Neuronal stem cell (in vitro differentiated cells): Measurements from ENCODE around the gene LRRC27.

Source experiments
- DNase-seq: peaks from one replicate; pipeline ENCODE4 v3.0.0-alpha.2; 2013; ENCODE audit warnings: low spot score
- H2AFZ ChIP-seq: one replicate; pipeline ENCODE4 v1.6.1; 2013; ENCODE audit warnings: mild to moderate bottlenecking, low read length, inconsistent platforms
- H2AK5ac ChIP-seq: 2 replicates; pipeline ENCODE4 v1.6.1; 2013; ENCODE audit warnings: low read depth, mild to moderate bottlenecking, inconsistent platforms, low read length, moderate library complexity, mixed read lengths
- H2BK120ac ChIP-seq: 2 replicates; pipeline ENCODE4 v1.6.1; 2013; ENCODE audit warnings: low read depth, mild to moderate bottlenecking, inconsistent platforms, low read length, moderate library complexity, mixed read lengths
- H2BK12ac ChIP-seq: one replicate; pipeline ENCODE4 v1.6.1; 2013; ENCODE audit warnings: low read length, inconsistent platforms
- H2BK15ac ChIP-seq: 2 replicates; pipeline ENCODE4 v1.6.1; 2013; ENCODE audit warnings: mild to moderate bottlenecking, low read length, inconsistent platforms, mixed read lengths
- H2BK5ac ChIP-seq: one replicate; pipeline ENCODE4 v1.6.1; 2013; ENCODE audit warnings: inconsistent platforms, mild to moderate bottlenecking, low read length, moderate library complexity
- H3K14ac ChIP-seq: one replicate; pipeline ENCODE4 v1.6.1; 2013; ENCODE audit warnings: low read length, inconsistent platforms
- H3K18ac ChIP-seq: 2 replicates; pipeline ENCODE4 v1.6.1; 2013; ENCODE audit warnings: low read length, inconsistent platforms
- H3K23ac ChIP-seq: 2 replicates; pipeline ENCODE4 v1.6.1; 2013; ENCODE audit warnings: low read depth, mild to moderate bottlenecking, mixed read lengths, low read length, inconsistent platforms; ENCODE audit not compliant: poor library complexity
- H3K27ac ChIP-seq: replicated peaks from 3 replicates; pipeline ENCODE4 v1.5.1; 2013; ENCODE audit warnings: low read length, inconsistent platforms
- H3K27me3 ChIP-seq, 3 experiments: 2 replicates each; pipeline ENCODE4 v1.6.1; 2013; ENCODE audit warnings: low read length in 3 of 3, mild to moderate bottlenecking in 2 of 3, inconsistent platforms in 1 of 3, low read depth in 1 of 3, mixed read lengths in 1 of 3, moderate library complexity in 1 of 3; ENCODE audit not compliant: control insufficient read depth in 3 of 3, insufficient read depth in 3 of 3
- H3K36me3 ChIP-seq, 2 donors: replicated peaks in 1 of 2; 2 replicates each; pipeline ENCODE4 v1.6.1; 2013; ENCODE audit warnings: low read length in 2 of 2; ENCODE audit not compliant: control insufficient read depth in 2 of 2, insufficient read depth in 2 of 2
- H3K4ac ChIP-seq: 2 replicates; pipeline ENCODE4 v1.6.1; 2013; ENCODE audit warnings: inconsistent platforms, mild to moderate bottlenecking, low read length, moderate library complexity
- H3K4me1 ChIP-seq, 2 donors: 1 replicate in 1 of 2; 2 replicates in 1 of 2; pipeline ENCODE4 v1.6.1; 2013; ENCODE audit warnings: low read length in 2 of 2, low read depth in 1 of 2; ENCODE audit not compliant: control insufficient read depth in 2 of 2, insufficient read depth in 1 of 2
- H3K4me2 ChIP-seq: one replicate; pipeline ENCODE4 v1.6.1; 2013; ENCODE audit warnings: mild to moderate bottlenecking, low read length, inconsistent platforms; ENCODE audit not compliant: insufficient read depth, poor library complexity, severe bottlenecking
- H3K4me3 ChIP-seq, 2 donors: 2 replicates each; pipeline ENCODE4 v1.5.1; 2013; ENCODE audit warnings: low read length in 2 of 2, mild to moderate bottlenecking in 2 of 2, inconsistent platforms in 1 of 2, moderate library complexity in 1 of 2
- H3K79me1 ChIP-seq: one replicate; pipeline ENCODE4 v1.6.1; 2013; ENCODE audit warnings: low read depth, mild to moderate bottlenecking, inconsistent platforms, low read length, moderate library complexity
- H3K9ac ChIP-seq: one replicate; pipeline ENCODE4 v1.6.1; 2013; ENCODE audit warnings: mild to moderate bottlenecking, low read depth, low read length, inconsistent platforms; ENCODE audit not compliant: poor library complexity
- H3K9me3 ChIP-seq, 2 donors: replicated peaks in 1 of 2; 2 replicates each; pipeline versions ENCODE3 to v1.6.1; 2013; ENCODE audit warnings: low read length in 2 of 2, mild to moderate bottlenecking in 2 of 2, inconsistent platforms in 1 of 2, low read depth in 1 of 2, mixed read lengths in 1 of 2, moderate library complexity in 1 of 2; ENCODE audit not compliant: control insufficient read depth in 2 of 2, insufficient read depth in 1 of 2
- H4K8ac ChIP-seq: one replicate; pipeline ENCODE4 v1.6.1; 2013; ENCODE audit warnings: low read depth, mild to moderate bottlenecking, inconsistent platforms, low read length, moderate library complexity
- H4K91ac ChIP-seq: one replicate; pipeline ENCODE4 v1.6.1; 2013; ENCODE audit warnings: low read length, low read depth, mild to moderate bottlenecking, inconsistent platforms; ENCODE audit not compliant: poor library complexity
- WGBS, 2 donors: extraction: QIAGEN DNeasy Blood & Tissue Kit; methylation state at CpG; one replicate each; pipeline ENCODE4 v1.1.7; 2013; ENCODE audit warnings: missing lambda C conversion rate in 2 of 2, mixed read lengths in 1 of 2; ENCODE audit not compliant: insufficient read length in 2 of 2, insufficient replicate concordance in 1 of 2; ENCODE audit errors: extremely low coverage in 2 of 2; 5-methylcytosine and 5-hydroxymethylcytosine counted together

The LRRC27 gene

GRCh38 chr10:132364594-132364970 is 32.6 kb downstream of the LRRC27 start:
- H3K79me1 ChIP-seq: no peaks in the 10 kb centered on the region
- H3K18ac ChIP-seq: no peak overlapping the region
- peak overlapping the region in 1 of 2 donors; percentile 1 for H3K4me3 ChIP-seq
- no peak overlapping the region for H3K4ac ChIP-seq
- H3K27me3 ChIP-seq: no peaks in the 10 kb centered on the region
- H2BK5ac ChIP-seq: no peak overlapping the region
- H4K91ac ChIP-seq: no peak overlapping the region
- no peak overlapping the region for H2AK5ac ChIP-seq
- no peak for DNase-seq
- peaks cover 8 to 36% of the 10 kb centered on the region in 2 donors for H3K36me3 ChIP-seq
- H2BK12ac ChIP-seq: no peak overlapping the region
- H3K14ac ChIP-seq: no peak overlapping the region
- H3K9ac ChIP-seq: no peak overlapping the region
- WGBS, 2 donors: 100% methylated on average over 2 to 5 of the region's 14 CpGs
- H2BK15ac ChIP-seq: no peak overlapping the region
- no peak overlapping the region for H2AFZ ChIP-seq
- H3K27ac ChIP-seq: no peak overlapping the region
- H3K23ac ChIP-seq: peak overlapping the region; percentile 1
- H2BK120ac ChIP-seq: no peak overlapping the region
- H3K4me2 ChIP-seq: no peak overlapping the region
- H3K4me1 ChIP-seq: no peaks in the 10 kb centered on the region
- peak overlapping the region; percentile 0 for H4K8ac ChIP-seq
- H3K9me3 ChIP-seq: peaks cover 0 to 4% of the 10 kb centered on the region in 2 donors

- Histone ChIP-seq H3K14ac (no peak overlapping the region), H2BK12ac (no peak overlapping the region), H3K4me3 (no peak overlapping the region), H3K27me3 (no peaks in the 10 kb centered on the region), H2BK15ac (no peak overlapping the region), H3K9ac (no peak overlapping the region), H3K36me3 (peaks cover 8 to 36% of the 10 kb centered on the region in 2 donors), H2BK120ac (no peak overlapping the region), H3K4me1 (no peaks in the 10 kb centered on the region), H3K27ac (no peak overlapping the region), H4K91ac (no peak overlapping the region), H3K9me3 (peaks cover 0 to 4% of the 10 kb centered on the region in 2 donors), H2AK5ac (no peak overlapping the region), H2BK5ac (no peak overlapping the region), H3K18ac (no peak overlapping the region), H3K79me1 (no peaks in the 10 kb centered on the region), H2AFZ (no peak overlapping the region), H3K23ac (no peak overlapping the region), H3K4ac (no peak overlapping the region), H4K8ac (no peak overlapping the region), H3K4me2 (no peak overlapping the region)
- DNase-seq: no peak
- WGBS, 2 donors: no CpG with 5 or more reads among the region's 9 CpGs
Observed at GRCh38 chr10:132365102-132365501, 33.1 kb downstream of the LRRC27 start.

GRCh38 chr10:132366006-132366405 is 34.0 kb downstream of the LRRC27 start:
- H3K9ac ChIP-seq: peak overlapping the region; percentile 44
- peak overlapping the region; percentile 20 for H3K18ac ChIP-seq
- DNase-seq: no peak
- H3K4me3 ChIP-seq: no peak overlapping the region
- H2BK5ac ChIP-seq: no peak overlapping the region
- H3K9me3 ChIP-seq: peaks cover 0 to 4% of the 10 kb centered on the region in 2 donors
- H2AK5ac ChIP-seq: no peak overlapping the region
- H3K27ac ChIP-seq: no peak overlapping the region
- no peak overlapping the region for H4K91ac ChIP-seq
- peaks cover 8 to 36% of the 10 kb centered on the region in 2 donors for H3K36me3 ChIP-seq
- no peaks in the 10 kb centered on the region for H3K27me3 ChIP-seq
- no peak overlapping the region for H2BK12ac ChIP-seq
- H3K14ac ChIP-seq: no peak overlapping the region
- H3K4me1 ChIP-seq: no peaks in the 10 kb centered on the region
- H2AFZ ChIP-seq: no peak overlapping the region
- H2BK120ac ChIP-seq: no peak overlapping the region
- H2BK15ac ChIP-seq: no peak overlapping the region
- WGBS, 2 donors: no CpG with 5 or more reads among the region's 8 CpGs
- H3K23ac ChIP-seq: no peak overlapping the region
- no peak overlapping the region for H4K8ac ChIP-seq
- H3K4ac ChIP-seq: no peak overlapping the region
- no peaks in the 10 kb centered on the region for H3K79me1 ChIP-seq
- H3K4me2 ChIP-seq: no peak overlapping the region

- no peak overlapping the region for H3K27ac ChIP-seq
- H3K27me3 ChIP-seq: no peaks in the 10 kb centered on the region
- H3K4me1 ChIP-seq: no peaks in the 10 kb centered on the region
- H2AK5ac ChIP-seq: no peak overlapping the region
- DNase-seq: no peak
- no peak overlapping the region for H3K4ac ChIP-seq
- no peak overlapping the region for H3K14ac ChIP-seq
- peak overlapping the region; percentile 9 for H3K9ac ChIP-seq
- H3K4me3 ChIP-seq: no peak overlapping the region
- no peak overlapping the region for H2BK15ac ChIP-seq
- peaks cover 0 to 4% of the 10 kb centered on the region in 2 donors for H3K9me3 ChIP-seq
- no CpG with 5 or more reads among the region's 9 CpGs for WGBS, 2 donors
- no peak overlapping the region for H4K8ac ChIP-seq
- H3K23ac ChIP-seq: peak overlapping the region; percentile 62
- no peak overlapping the region for H4K91ac ChIP-seq
- no peak overlapping the region for H2AFZ ChIP-seq
- H2BK5ac ChIP-seq: no peak overlapping the region
- no peak overlapping the region for H3K18ac ChIP-seq
- H3K4me2 ChIP-seq: no peak overlapping the region
- peaks cover 8 to 36% of the 10 kb centered on the region in 2 donors for H3K36me3 ChIP-seq
- H2BK12ac ChIP-seq: no peak overlapping the region
- H3K79me1 ChIP-seq: no peaks in the 10 kb centered on the region
- H2BK120ac ChIP-seq: no peak overlapping the region
Observed at GRCh38 chr10:132366499-132366898, 34.5 kb downstream of the LRRC27 start.
